IPS DF 4.7 (cell line): Measurements from ENCODE around the gene CTXND1.
"Not testable (repeated sequence)": the region's sequence is repeated elsewhere in the genome, so short reads cannot be mapped to it uniquely, and the experiment has no call there.

Source experiments
- DNase-seq: peaks from one replicate; pipeline ENCODE4 v3.0.0-alpha.2; 2013; ENCODE audit warnings: low spot score; ENCODE audit errors: extremely low read depth

CTXND1 gene

GRCh38 chr15:80252121-80252518, at the start of gene CTXND1:
CTXND1 (minus strand) TSS chr15:80252213; CDS start chr15:80201949, 50,264 bp downstream.
- DNase-seq, result no peak

GRCh38 chr15:80301472-80301871, 49.5 kb upstream of the CTXND1 start:
- no peak for DNase-seq

GRCh38 chr15:80295777-80296176, 43.8 kb upstream of the CTXND1 start:
- DNase-seq, result not testable (repeated sequence)

- DNase-seq, result no peak
Observed at GRCh38 chr15:80292079-80292478, 40.1 kb upstream of the CTXND1 start.

- not testable (repeated sequence) for DNase-seq
Observed at GRCh38 chr15:80290891-80291290, 38.9 kb upstream of the CTXND1 start.

GRCh38 chr15:80289528-80290495, 37.8 kb upstream of the CTXND1 start:
- DNase-seq, result no peak

GRCh38 chr15:80288131-80288530, 36.1 kb upstream of the CTXND1 start:
- no peak for DNase-seq

- DNase-seq, result no peak
Observed at GRCh38 chr15:80286055-80286454, 34.0 kb upstream of the CTXND1 start.

- DNase-seq, result no peak
Observed at GRCh38 chr15:80285379-80285778, 33.4 kb upstream of the CTXND1 start.

- no peak for DNase-seq
Observed at GRCh38 chr15:80283531-80283930, 31.5 kb upstream of the CTXND1 start.

- DNase-seq, result no peak
Observed at GRCh38 chr15:80277147-80277546, 25.1 kb upstream of the CTXND1 start.

- no peak for DNase-seq
Observed at GRCh38 chr15:80275961-80276360, 23.9 kb upstream of the CTXND1 start.

GRCh38 chr15:80274996-80275395, 23.0 kb upstream of the CTXND1 start:
- DNase-seq, result no peak

GRCh38 chr15:80274554-80274953, 22.5 kb upstream of the CTXND1 start:
- DNase-seq, result no peak

GRCh38 chr15:80272987-80273386, 21.0 kb upstream of the CTXND1 start:
- DNase-seq, result no peak

- no peak for DNase-seq
Observed at GRCh38 chr15:80270472-80270871, 18.5 kb upstream of the CTXND1 start.

GRCh38 chr15:80268101-80268500, 16.1 kb upstream of the CTXND1 start:
- no peak for DNase-seq

GRCh38 chr15:80267658-80268057, 15.6 kb upstream of the CTXND1 start:
- no peak for DNase-seq

GRCh38 chr15:80266745-80267144, 14.7 kb upstream of the CTXND1 start:
- no peak for DNase-seq

GRCh38 chr15:80266113-80266512, 14.1 kb upstream of the CTXND1 start:
- no peak for DNase-seq

GRCh38 chr15:80265021-80265420, 13.0 kb upstream of the CTXND1 start:
- DNase-seq, result no peak

- no peak for DNase-seq
Observed at GRCh38 chr15:80264031-80264430, 12.0 kb upstream of the CTXND1 start.

GRCh38 chr15:80260551-80260950, 8.5 kb upstream of the CTXND1 start:
- DNase-seq, result no peak
